Spleen (tissue), 11 donors: ENCODE results near the gene ARMC9. TPM values are rescaled to one million over a fixed set of nuclear protein-coding genes. Genes with fewer than 3 reads are reported as not detected.

Source experiments
- DNase-seq: peaks from one replicate; pipeline ENCODE4 v3.0.0-alpha.2; 2020
- H3K27ac ChIP-seq, 8 donors: fragments of 200-600 bp; sonication (generic) in 7 of 8; 1 replicate in 4 of 8; 2 replicates in 4 of 8; pipeline versions ENCODE4 v1.5.0 to v1.8.0; 2016 to 2021; ENCODE audit warnings: inconsistent platforms in 4 of 8, mild to moderate bottlenecking in 4 of 8, moderate library complexity in 1 of 8
- H3K27me3 ChIP-seq, 7 donors: fragments of 200-600 bp; sonication (generic) in 6 of 7; replicated peaks in 1 of 7; 1 replicate in 4 of 7; 2 replicates in 3 of 7; pipeline versions ENCODE4 v1.5.0 to v1.8.0; 2016 to 2021; ENCODE audit warnings: inconsistent platforms in 3 of 7, mild to moderate bottlenecking in 1 of 7
- H3K36me3 ChIP-seq, 6 donors: fragments of 200-600 bp; sonication (generic) in 5 of 6; 1 replicate in 4 of 6; 2 replicates in 2 of 6; pipeline versions ENCODE4 v1.5.0 to v1.8.0; 2016 to 2021; ENCODE audit warnings: inconsistent platforms in 2 of 6
- H3K4me1 ChIP-seq, 6 donors: fragments of 200-600 bp; sonication (generic) in 5 of 6; 1 replicate in 3 of 6; 2 replicates in 3 of 6; pipeline versions ENCODE4 v1.5.0 to v1.8.0; 2016 to 2021; ENCODE audit warnings: inconsistent platforms in 3 of 6
- H3K4me3 ChIP-seq, 8 donors: fragments of 200-600 bp; sonication (generic) in 7 of 8; 1 replicate in 4 of 8; 2 replicates in 4 of 8; pipeline versions ENCODE4 v1.5.0 to v1.8.0; 2016 to 2021; ENCODE audit warnings: inconsistent platforms in 4 of 8, mild to moderate bottlenecking in 4 of 8, moderate library complexity in 2 of 8
- H3K9me3 ChIP-seq, 8 donors: fragments of 200-600 bp; sonication (generic) in 7 of 8; 1 replicate in 4 of 8; 2 replicates in 4 of 8; pipeline versions ENCODE4 v1.5.0 to v1.8.0; 2016 to 2021; ENCODE audit warnings: inconsistent platforms in 4 of 8
- POLR2A ChIP-seq, 3 donors: fragments of 450-650 bp; IDR thresholded peaks; one replicate each; pipeline ENCODE4 v1.5.1; 2017; ENCODE audit warnings: antibody characterized with exemption in 3 of 3, mild to moderate bottlenecking in 1 of 3
- POLR2AphosphoS5 ChIP-seq, 3 donors: sonication (generic); formaldehyde crosslinking; IDR thresholded peaks; one replicate each; pipeline ENCODE4 v1.5.1; 2017; ENCODE audit warnings: antibody characterized with exemption in 3 of 3
- WGBS, 5 donors: extraction: QIAGEN DNeasy Blood & Tissue Kit in 3 of 5; methylation state at CpG; one replicate each; pipeline versions ENCODE4 v1.1.5 to v1.1.7; 2013 to 2018; 5-methylcytosine and 5-hydroxymethylcytosine counted together
- intact Hi-C: fragments of 100-400 bp; cut with DNase I; formaldehyde crosslinking; loops from one replicate; pipeline ENCODE4 v1.15.0; 2023; ENCODE audit warnings: low total_unique reads
- polyA plus RNA-seq, 3 donors: library from polyadenylated mRNA; stranded (reverse); fragments of 200-250 nt; gene quantifications; one replicate each; pipeline ENCODE4 v1.2.1, GENCODE V29; 2013
- total RNA-seq, 7 donors: library from RNA; depleted of rRNA in 3 of 7; stranded (reverse); fragments of >200 nt in 3 of 7; fragmentation: NEBNext Ultra II Directional in 4 of 7; extraction: Animal tissue kit (Norgen Biotek cat#: 25700) in 4 of 7; gene quantifications; one replicate each; pipeline versions ENCODE4 v1.1.0 to v1.2.1, GENCODE V29; 2016 to 2021
- TF ChIP-seq, protein P1 (sequence below), 11 experiments: fragments of 200-600 bp in 7 of 11; fragments of 450-650 bp in 4 of 11; sonication (generic) in 4 of 11; IDR thresholded peaks in 8 of 11; conservative IDR thresholded peaks in 3 of 11; 1 replicate in 7 of 11; 2 replicates in 4 of 11; pipeline versions ENCODE4 v1.4.0 to v1.8.0; 2016 to 2021; ENCODE audit warnings: antibody characterized with exemption in 11 of 11, inconsistent platforms in 4 of 11, mild to moderate bottlenecking in 1 of 11
- donor health status: healthy with polysubstance abuse.
- donor health status: DM: no; HTN: no; CAD: no; lungs with moderate emphysema.
- donor health status: DM: no; HTN: no; CAD: no.
- donor health status: Bipolar disorder and iron deficiency.
- donor health status: healthy.
- donor health status: DM: no; HTN: no; CAD: no.
- donor health status: DM: yes; HTN: yes; CAD: no.

ARMC9 gene
- total and polyA plus RNA-seq, 10 donors, result 0.83 to 8.9 (median 4.7) TPM

DNA sequence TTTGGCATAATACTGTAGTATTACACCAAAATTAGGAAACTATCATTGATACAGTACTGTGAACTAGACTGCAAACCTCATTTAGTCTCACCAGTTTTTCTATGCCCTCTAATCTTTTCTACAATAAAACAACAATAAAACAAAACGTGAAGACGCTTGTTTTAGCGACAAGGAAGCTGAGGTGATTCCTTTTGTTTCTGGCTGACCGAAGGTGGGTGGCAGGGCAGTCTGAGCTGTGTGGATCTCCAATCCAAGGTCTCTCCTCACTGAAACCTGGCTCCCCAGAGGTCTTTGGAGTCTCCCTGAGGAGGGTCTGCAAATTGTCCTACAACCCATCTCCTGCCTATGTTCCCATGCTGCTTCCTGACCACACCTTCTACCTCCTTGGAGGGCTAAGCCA is 59.3 kb downstream of the ARMC9 start:
- Histone ChIP-seq H3K4me3 (no peak overlapping the region), H3K27me3 (no peaks in the 10 kb centered on the region), H3K9me3 (no peaks in the 10 kb centered on the region), H3K27ac (no peak overlapping the region), H3K36me3 (peaks cover 0 to 4% (median 0%) of the 10 kb centered on the region in 6 donors), H3K4me1 (no peaks in the 10 kb centered on the region)
- DNase-seq, result no peak
- TF ChIP-seq, protein P1, sequence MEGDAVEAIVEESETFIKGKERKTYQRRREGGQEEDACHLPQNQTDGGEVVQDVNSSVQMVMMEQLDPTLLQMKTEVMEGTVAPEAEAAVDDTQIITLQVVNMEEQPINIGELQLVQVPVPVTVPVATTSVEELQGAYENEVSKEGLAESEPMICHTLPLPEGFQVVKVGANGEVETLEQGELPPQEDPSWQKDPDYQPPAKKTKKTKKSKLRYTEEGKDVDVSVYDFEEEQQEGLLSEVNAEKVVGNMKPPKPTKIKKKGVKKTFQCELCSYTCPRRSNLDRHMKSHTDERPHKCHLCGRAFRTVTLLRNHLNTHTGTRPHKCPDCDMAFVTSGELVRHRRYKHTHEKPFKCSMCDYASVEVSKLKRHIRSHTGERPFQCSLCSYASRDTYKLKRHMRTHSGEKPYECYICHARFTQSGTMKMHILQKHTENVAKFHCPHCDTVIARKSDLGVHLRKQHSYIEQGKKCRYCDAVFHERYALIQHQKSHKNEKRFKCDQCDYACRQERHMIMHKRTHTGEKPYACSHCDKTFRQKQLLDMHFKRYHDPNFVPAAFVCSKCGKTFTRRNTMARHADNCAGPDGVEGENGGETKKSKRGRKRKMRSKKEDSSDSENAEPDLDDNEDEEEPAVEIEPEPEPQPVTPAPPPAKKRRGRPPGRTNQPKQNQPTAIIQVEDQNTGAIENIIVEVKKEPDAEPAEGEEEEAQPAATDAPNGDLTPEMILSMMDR (IDR thresholded peaks at IDR 0.05 in 8 of 11, conservative IDR thresholded peaks at IDR 0.05 in 3 of 11), result no peak
- TF ChIP-seq POLR2A (IDR thresholded peaks at IDR 0.05) (no peak), POLR2AphosphoS5 (IDR thresholded peaks at IDR 0.05) (no peak)
- intact Hi-C loops, result no loop called here
- whole genome bisulfite sequencing, 5 donors, result 88 to 95% (median 94%) methylated on average over 4 of the region's 4 CpGs

DNA sequence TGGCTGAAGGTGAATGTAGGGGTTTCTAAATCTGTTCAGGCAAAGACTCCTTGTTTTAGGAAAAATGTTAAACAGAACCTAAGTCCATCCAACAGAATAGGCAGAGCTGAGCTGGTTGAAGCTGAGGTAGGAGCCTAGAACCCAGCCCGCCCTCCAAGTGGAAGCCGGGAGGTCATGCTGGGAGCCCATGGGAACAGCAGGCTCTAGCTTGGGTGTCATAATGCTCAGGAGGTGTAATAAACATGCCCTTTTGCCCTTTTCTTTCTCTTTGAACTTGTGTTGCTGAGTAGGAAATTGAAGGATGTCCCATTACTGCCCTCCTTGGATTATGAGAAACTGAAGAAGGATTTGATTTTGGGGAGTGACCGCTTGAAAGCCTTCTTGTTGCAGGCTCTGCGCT is 60.3 kb downstream of the ARMC9 start:
- Histone ChIP-seq H3K9me3 (no peaks in the 10 kb centered on the region), H3K4me3 (no peak overlapping the region), H3K4me1 (no peaks in the 10 kb centered on the region), H3K27ac (no peak overlapping the region), H3K27me3 (no peaks in the 10 kb centered on the region), H3K36me3 (peaks cover 0 to 9% (median 0%) of the 10 kb centered on the region in 6 donors)
- DNase-seq, result no peak
- 80 to 93% (median 92%) methylated on average over 4 of the region's 4 CpGs for WGBS, 5 donors
- intact Hi-C loops, result no loop called here
- TF ChIP-seq, protein P1 (IDR thresholded peaks at IDR 0.05 in 8 of 11, conservative IDR thresholded peaks at IDR 0.05 in 3 of 11), result no peak
- no peak for TF ChIP-seq POLR2AphosphoS5 (IDR thresholded peaks at IDR 0.05)

DNA sequence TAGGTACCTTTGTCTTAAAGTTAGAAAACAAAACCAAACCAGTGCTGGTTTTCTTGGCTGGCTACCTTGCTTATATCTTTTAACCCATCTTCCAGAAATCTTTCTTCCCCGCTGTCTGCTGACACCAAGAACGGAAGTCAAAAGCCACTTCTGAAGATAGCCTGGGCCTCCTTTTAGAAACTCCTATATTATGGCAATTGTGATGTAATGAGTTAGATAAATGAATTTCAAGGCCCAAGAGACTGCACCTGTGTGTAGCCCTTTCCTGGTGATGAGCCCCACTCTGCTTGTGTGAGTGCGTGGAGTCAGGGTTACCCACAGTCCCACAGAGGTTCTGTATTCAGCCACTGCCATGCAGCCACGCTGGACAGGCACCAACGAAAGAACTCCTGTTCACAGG is 60.7 kb downstream of the ARMC9 start:
- H3K4me1 ChIP-seq, result no peaks in the 10 kb centered on the region
- intact Hi-C loops, result no loop called here
- H3K9me3 ChIP-seq, result no peaks in the 10 kb centered on the region
- H3K27ac ChIP-seq, result no peak overlapping the region
- no peak for DNase-seq
- WGBS, 5 donors, result 80 to 94% (median 91%) methylated on average over 5 of the region's 5 CpGs
- peaks cover 0 to 9% (median 0%) of the 10 kb centered on the region in 6 donors for H3K36me3 ChIP-seq
- TF ChIP-seq POLR2AphosphoS5 (IDR thresholded peaks at IDR 0.05), result no peak
- TF ChIP-seq, protein P1 (IDR thresholded peaks at IDR 0.05 in 8 of 11, conservative IDR thresholded peaks at IDR 0.05 in 3 of 11), result no peak
- TF ChIP-seq POLR2A (IDR thresholded peaks at IDR 0.05), result no peak
- H3K27me3 ChIP-seq, result no peaks in the 10 kb centered on the region
- H3K4me3 ChIP-seq, result no peak overlapping the region

- no peak for DNase-seq
- 79 to 88% (median 81%) methylated on average over 15 of the region's 15 CpGs for WGBS, 5 donors
- peaks cover 0 to 9% (median 0%) of the 10 kb centered on the region in 6 donors for H3K36me3 ChIP-seq
- intact Hi-C loops, result no loop called here
- H3K27me3 ChIP-seq, result no peaks in the 10 kb centered on the region
- TF ChIP-seq, protein P1 (IDR thresholded peaks at IDR 0.05 in 8 of 11, conservative IDR thresholded peaks at IDR 0.05 in 3 of 11), result no peak
- no peak for TF ChIP-seq POLR2A (IDR thresholded peaks at IDR 0.05)
- TF ChIP-seq POLR2AphosphoS5 (IDR thresholded peaks at IDR 0.05), result no peak
- no peaks in the 10 kb centered on the region for H3K9me3 ChIP-seq
- H3K27ac ChIP-seq, result no peak overlapping the region
- no peaks in the 10 kb centered on the region for H3K4me1 ChIP-seq
- H3K4me3 ChIP-seq, result no peak overlapping the region
Observed at GRCh38 chr2:231260442-231261208, 62.2 kb downstream of the ARMC9 start.
